HG03442 (cell line): ENCODE measurements around the gene IL12RB1.
"Not testable (repeated sequence)": the region's sequence is repeated elsewhere in the genome, so short reads cannot be mapped to it uniquely, and the experiment has no call there.

ENCODE experiments used
- ATAC-seq: cut with Tn5 transposase; IDR thresholded peaks from one replicate; pipeline ENCODE4 v1.9.1; 2021; ENCODE audit warnings: mild to moderate bottlenecking, moderate library complexity; ENCODE audit not compliant: unreplicated experiment

Gene IL12RB1

DNA sequence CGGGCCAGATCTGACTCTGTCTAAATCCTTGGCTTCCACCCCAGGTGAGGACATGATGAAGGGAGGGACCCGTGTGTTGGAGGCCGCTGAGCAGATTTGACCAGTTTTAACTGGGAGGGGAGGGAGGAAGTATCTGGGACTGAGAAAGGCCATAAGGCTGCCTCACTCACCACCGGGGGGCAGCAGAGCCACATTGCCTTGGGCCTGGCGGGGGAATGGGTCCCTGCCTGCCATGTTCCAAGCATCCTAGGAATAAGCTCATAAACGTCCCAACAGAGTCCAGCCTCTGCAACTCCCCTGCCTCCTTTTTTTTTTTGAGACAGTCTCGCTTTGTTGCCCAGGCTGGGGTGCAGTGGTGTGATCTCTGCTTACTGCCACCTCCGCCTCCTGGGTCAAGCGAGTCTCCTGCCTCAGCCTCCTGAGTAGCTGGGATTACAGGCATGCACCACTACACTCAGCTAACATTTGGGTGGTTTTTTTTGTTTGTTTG is 26.3 kb upstream of the IL12RB1 start:
- no peak for ATAC-seq

DNA sequence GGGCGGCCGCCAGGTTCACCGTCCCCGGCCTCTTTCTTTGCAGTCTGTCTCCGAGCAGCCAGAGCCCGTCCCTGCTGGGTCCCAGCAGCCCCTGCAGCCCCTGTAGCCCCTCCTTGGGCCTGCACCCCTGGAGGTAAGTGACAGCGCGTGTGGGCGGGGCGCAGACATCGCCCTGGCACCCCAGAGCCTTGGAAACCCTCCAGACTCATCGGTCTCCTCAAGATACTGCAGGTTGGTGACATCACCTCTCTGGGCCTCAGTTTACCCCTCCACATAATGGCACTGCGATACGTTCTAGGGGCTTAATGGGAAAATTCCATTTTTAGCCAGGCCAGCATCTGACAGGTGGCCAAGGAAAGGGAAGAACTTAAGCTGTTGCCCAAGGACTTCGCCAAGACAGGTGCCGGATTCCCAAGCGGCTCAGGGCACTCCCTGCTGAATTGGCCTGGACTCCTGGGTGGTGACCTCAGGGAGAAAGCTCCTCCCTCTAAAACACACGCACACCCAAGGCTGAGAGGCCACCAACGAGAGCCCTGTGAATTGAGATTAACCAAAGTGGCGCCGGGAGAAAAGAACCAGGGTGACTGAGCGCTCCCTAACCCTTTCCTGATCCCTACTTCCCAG is 24.0 kb upstream of the IL12RB1 start:
- no peak for ATAC-seq

DNA sequence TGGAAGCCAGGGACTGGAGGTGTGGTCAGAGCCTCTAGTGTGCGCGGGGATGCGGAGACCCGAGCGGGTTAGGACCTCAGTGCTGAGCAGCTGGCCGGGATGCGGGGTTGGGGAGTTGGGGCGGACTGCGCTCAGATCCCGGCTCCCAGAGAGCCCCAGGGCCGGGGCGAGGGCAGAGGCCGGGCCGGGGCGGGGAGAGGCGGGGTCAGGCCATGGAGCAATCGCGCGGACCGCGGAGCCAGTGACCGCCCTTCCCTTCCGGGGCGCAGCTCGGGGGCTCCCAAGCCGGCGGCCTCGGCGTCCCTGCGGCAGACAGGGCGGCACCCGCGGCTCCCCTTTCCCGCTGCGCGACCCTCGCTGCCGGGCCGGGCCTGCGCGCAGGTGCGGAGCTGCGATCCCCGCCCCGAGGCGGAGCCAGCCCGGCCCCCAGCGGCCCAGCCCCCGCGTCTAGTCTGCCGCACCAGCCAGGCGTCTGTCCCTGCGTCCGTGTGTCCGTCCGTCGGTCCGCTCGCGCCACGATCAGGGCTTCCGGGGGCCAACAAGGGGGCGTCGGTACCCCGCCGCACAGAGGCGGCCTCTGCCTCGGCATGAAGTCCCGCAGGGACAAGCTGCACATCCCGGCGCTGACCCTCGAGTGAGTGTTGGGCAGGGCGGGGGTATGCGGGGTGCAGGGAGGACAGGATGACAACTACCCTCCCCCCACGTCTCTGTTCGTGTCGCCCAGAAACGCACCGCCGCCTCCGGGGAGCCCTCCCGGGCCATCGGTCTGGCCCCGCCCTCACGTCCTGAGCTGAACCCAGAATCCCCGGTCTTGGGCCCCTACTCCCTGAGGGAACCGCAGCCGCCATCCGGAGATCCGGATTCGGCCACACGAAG is 23.2 kb upstream of the IL12RB1 start:
- ATAC-seq, result no peak

DNA sequence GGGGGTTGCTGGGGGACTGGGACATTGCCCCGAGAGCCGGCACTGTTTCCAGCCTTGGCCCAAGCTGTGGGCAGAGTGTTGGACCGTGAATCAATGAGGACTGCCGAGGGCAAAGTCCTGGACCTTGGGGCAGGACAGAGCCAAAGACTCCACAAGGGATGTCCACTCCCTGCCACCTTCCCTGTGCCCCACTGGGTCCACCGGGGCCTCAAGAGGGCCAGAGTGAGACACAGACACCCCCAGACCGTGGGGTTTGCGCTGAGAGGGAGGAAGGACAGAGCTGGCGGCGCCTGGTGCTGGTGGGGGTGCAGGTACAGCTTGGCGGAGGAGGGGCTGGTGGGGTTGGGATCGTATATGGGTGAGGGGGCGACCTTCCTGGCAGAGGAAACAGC is 22.6 kb upstream of the IL12RB1 start:
- ATAC-seq, result no peak

DNA sequence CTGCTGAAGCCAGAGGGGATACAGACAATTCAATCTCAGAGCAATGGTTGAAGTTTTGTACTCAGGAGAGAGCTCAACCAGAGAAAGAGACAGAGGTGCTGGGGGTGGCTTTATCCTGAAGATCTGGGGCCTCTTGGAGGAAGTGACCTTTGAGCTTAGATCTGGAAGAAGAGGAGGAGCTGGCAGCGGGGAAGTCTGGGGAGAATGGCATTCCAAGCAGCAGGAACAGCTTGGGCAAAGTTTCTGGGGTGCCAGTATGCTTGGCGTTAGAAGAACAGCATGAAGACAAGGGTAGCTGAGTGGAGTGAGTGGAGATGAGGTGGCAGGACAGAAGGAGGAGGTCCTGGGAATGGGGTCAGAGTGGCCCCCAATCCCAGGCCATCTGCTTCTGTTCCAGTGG is 22.2 kb upstream of the IL12RB1 start:
- ATAC-seq, result no peak

DNA sequence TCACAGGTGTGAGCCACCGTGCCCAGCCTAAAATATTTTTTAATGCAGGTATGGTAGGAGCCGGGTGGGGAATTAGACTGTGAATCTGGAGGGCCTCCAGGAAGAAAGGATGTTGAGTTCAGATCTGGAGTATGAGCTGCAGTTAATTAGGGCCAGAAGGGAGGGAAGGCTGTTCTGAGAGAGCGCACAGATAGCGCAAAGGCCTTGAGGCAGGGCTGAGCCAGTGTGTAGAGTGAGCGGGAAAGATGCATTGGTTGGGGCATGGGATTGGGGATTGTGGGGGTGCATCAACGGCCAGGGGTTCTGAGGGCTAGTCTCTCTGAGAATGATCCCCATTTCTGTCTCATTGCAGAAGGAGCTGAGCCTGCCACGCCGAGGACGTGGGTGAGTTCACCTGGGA is 20.5 kb upstream of the IL12RB1 start:
- no peak for ATAC-seq

DNA sequence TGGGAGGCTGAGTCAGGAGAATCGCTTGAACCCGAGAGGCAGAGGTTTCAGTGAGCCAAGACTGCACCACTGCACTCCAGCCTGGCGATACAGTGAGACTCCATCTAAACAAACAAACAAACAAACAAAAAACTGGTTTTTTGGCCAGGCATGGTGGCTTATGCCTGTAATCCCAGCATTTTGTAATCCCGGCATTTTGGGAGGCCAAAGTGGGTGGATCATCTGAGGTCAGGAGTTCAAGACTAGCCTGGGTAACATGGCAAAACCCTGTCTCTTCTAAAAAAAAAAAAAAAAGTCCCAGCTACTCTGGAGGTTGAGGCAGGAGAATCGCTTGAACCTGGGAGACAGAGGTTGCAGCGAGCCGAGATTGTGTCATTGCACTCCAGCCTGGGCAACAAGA is 18.5 kb upstream of the IL12RB1 start:
- not testable (repeated sequence) for ATAC-seq

DNA sequence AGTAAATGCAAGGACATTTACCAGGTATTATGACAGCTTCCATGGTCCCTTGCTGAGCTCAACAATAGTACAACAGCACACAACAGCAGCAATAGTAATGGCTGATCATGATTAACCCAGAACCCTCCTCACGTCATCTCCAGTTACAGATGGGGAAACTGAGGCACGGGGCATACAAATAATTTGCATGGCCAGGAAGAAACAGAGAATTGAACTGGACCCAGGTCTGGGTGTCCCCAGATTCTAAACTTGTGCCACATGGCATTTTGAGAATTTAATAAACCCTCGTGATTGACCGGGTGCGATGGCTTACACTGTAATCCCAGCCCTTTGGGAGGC is 18.0 kb upstream of the IL12RB1 start:
- no peak for ATAC-seq

DNA sequence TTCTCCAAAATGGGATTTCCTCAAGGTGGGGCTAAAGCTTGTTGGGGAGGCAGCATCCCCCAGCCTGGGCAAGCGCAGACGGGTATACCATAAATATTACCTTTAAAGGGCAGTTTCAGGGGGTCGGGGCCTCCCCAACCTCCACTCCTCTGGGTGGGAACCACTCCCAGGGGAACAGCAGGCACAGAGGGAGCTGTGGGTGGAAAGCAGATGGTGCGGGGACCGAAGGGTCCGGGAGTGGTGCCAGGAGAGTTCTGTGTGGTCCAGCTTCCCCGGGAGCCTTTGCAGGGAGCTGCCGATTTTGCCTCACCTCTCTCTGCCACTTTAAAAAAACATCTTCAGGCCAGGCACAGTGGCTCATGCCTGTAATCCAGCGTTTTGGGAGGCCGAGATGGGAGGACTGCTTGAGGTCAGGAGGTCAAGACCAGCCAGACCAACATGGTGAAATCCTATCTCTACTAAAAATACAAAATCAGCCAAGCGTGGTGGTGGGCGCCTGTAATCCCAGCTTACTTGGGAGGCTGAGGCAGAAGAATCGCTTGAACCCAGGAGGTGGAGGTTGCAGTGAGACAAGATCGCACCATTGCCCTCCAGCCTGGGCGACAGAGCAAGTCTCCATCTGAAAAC is 16.3 kb upstream of the IL12RB1 start:
- no peak for ATAC-seq

DNA sequence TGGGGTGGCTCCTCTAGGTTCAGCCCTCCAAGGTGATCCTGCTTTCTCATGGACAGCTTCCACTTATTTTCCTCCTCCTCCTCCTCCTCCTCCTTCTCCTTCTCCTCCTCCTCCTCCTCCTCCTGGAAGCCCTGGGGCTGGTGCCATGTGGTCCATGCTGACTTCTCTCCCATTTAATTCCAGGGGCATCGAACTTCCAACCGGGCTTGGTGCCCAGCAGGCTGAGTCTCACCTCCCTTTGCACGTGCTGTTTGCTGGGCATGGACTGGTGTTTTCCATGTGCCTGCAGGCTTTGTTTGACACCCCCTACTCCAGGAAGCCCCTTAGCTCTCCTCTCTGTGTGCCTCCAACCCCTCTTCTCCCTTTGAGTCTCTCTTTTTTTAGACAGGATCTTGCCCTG is 14.5 kb upstream of the IL12RB1 start:
- no peak for ATAC-seq

DNA sequence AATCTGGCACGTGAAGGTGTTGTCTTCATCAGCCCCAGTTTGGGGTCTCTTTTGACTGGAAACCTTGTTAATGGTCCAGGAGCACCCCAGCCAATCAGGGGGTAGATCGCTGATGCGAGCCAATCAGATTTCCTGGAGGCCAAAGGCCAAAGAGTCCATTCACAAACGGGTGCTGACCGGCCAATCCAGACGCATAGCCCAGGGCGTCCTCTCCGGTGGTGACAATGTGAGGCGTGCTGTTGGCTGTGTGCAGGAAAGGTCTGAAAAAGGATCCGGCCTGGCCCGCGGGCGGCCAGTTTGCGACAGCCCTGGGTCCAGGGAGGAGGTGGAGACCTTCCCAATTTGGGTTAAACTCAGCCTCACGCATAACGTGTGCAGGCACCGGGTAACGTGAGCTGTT is 14.0 kb upstream of the IL12RB1 start:
- no peak for ATAC-seq

DNA sequence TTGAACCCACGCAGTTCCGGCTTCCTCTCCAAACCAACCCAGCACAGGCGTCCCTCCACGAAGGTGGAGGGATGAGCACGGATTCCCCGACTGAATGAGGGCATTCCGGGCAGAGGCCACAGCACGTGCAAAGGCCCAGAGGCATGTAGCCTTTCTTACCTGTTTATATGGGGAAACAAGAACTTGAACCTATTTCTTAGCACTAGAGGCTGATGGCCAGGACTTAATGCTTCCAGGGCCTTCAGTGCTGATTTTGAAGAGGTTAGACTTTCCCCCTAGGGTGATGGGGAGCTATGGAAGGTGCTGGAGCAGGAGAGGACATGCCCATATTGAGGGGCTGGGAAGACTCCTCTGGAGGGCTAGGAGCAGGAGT is 12.9 kb upstream of the IL12RB1 start:
- no peak for ATAC-seq

DNA sequence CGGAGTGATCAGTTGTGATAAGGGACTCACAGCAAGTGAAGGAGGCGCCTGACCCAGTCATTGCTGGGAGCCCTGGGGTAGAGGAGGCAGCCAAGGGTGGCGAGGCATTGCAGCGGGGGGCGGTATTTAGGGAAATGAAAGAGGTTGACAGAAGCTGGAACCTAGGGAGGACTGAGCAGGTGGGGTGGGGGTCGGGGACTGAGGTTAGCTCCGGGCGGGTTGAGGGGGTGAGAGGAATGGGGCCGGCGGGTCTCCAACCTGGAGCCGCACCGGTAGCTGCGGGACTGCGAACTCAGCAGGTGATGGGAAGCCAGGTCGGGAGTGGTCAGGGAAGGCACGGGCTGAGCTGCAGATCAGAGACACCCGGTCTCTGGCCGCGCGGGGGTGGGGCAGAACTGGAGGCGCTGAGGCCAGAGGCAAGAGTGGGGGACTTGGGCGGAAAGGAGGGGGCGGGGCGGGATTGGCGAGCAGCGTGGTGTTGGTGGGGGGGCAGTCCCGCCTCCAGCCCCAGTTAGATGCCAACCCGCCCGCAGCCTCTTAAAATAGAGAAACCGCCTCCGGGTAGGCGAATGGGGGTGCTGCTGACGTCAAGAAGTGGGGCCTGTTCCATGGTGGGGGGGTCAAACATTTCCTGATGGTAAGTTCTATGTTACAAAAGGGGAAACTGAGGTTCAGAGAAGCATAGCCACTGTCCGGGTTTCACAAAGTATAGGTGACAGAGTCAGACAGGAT is 12.3 kb upstream of the IL12RB1 start:
- ATAC-seq, result peak; percentile 44

DNA sequence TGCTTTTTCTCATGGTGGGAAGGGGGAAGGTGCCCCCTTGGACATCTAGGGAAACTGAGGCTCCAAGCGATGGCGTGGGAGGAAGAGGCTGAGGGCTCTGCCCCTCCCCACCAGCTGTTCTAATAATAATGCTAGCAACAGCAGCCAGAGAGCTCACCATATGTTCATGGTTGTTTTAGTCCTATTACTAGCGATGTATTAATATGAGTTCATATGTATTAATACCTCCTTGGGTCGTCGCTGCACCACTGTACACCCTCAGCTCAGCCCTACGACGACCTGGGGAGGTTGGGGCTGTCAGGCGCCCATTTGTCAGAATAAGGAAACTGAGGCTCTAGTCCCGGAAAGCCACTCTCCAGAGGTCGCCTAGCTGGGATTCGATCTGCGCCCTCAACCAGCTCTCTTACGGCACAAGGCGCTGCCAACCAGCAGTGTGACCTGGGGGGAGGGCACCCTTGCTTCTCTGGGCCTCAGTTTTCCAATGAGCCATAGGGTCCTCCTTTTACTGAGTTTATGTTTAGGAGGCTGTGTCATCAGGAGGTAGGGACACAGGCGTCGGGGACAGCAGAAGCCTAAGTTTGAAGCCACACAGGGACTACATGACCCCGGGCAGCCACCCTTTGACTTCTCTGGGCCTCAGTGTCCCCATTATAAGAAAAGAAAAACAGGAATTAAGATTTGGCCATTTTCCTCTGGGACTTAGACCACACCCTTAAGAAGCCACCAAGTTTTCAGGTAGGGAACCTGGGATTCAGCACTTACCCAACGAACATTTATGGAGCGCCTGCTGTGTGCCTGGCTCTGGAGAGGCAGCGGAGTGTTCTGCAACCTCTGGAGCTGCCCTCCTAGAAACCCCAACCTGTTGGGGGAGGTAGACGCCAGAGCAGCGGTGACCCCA is 11.5 kb upstream of the IL12RB1 start:
- peak; percentile 1 for ATAC-seq

DNA sequence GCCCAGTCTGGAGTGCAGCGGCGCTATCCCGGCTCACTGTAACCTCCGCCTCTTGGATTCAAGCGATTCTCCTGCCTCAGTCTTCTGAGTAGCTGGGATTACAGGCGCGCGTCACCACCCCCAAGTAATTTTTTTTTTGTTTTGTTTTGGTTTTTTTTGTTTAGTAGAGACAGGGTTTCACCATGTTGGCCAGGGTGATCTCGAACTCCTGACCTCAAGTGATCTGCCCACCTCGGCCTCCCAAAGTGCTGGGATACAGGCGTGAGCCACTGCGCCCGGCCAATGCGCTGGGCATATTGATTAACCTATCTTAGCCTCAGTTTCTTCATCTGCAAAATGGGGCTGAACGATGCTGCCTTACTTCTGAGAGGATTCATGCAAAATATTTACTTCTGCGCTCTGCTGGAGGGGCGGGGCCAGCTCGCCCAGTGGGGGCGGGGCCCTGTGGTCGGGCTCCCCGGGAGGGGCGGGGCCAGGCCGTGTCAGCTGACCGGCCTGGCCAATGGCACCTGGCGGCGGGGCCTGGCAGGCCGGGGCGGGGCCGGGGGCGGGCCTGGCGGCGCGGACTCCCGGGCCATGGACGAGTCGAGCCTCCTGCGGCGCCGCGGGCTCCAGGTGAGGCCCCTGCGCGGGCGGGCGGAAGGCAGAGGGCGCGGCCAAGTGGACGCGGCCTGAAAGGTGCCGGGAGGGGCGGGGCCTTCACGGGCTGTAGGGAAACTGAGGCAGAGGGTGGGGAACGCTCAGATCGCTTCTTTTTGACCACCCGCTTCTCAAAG is 10.7 kb upstream of the IL12RB1 start, which contains the start of gene MAST3:
Gene MAST3 (plus strand): TSS at position 562 of the 776 bp plus-strand sequence. CDS start 15 bp downstream, at position 577.
- peak; percentile 60 for ATAC-seq

DNA sequence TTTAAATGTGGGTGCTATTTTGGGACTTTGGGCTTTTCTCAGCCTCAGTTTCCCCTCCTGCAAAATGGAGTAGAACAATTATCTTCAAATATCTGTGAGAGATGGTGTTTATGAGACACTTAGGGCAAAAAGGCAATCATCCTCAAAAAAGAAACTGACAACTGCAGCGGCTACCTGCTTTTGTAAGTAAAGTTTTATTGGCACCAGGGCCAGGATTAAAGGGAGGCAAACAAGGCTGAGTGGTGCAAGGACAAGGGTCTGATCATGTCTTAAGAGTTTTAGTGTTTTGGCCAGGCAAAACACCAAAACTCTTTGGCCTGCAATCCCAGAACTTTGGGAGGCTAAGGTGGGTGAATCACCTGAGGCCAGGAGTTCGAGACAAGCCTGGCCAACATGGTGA is 9.5 kb upstream of the IL12RB1 start:
- ATAC-seq, result no peak

DNA sequence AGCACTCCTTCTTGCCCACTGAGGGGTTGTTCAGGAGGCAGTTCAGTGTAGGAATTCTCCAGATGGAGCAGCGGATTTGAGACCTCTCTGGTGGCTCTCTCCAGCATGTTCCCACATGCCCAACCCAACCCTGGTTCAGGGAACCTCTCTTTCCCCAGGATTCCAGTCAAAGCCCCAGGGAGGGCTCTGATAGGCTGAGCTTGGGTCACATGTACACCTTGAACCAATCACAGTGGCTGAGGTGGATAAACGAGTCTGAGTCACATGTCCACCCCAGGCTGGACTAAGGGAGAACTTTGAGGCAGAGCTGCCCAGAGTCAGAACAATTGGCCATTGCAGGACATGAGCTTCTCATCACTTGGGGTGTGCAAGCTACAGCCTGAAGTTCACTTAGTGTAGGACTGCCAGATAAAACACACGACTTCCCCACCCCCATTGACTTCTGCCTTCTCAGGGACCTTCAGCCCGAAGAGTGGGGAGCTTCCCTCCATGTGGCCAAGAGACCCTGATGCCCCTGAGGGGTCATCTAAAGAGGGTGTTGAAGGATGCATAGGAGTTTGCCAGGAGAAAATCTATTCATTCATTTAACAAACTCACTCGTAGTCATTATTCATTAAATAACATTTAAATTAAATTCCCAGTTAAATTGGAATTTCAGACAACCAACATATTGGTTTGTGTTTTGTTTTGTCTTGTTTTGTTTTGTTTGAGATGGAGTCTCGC is 6.9 kb upstream of the IL12RB1 start:
- no peak for ATAC-seq

DNA sequence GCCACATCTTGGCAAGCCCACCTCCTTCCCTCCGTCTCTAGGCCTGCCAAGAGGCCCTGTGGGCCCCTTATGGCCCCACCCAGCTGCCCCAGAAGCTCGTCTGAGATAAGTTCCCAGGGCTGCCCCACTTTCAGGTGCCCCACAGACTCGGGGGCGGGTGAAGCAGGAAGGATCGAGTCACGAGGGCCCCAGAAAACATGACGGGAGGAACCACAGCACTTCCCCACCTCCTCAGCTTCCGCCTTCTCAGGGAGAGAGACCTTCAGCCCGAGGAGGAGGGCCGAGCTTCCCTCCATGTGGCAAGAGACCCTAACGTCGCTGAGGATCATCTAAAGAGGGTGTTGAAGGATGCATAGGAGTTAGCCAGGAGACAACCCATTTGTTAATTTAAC is 4.5 kb upstream of the IL12RB1 start:
- ATAC-seq, result peak; percentile 43
